Esophagus (tissue), 2 donors: ENCODE data around the gene PPP1R13L. TPM values are rescaled to one million over a fixed set of nuclear protein-coding genes. Genes with fewer than 3 reads are reported as not detected.

ENCODE experiments used
- polyA plus RNA-seq, 2 donors: library from polyadenylated mRNA; stranded (reverse); fragments of 200-250 nt; gene quantifications; one replicate each; pipeline ENCODE4 v1.2.3, GENCODE V29; 2013
- donor health status: healthy with polysubstance abuse.
- donor health status: Bipolar disorder and iron deficiency.

Gene PPP1R13L
- polyA plus RNA-seq, 2 donors, result 163 to 233 TPM

Other genes with a start within 250 kb of the PPP1R13L start
- gene NKPD1, start 244.1 kb downstream of the PPP1R13L start, polyA plus RNA-seq, result 1 to 10 TPM in 1 of 2 donors, under 1 TPM in 1; 0.61 to 1.3 TPM
- 10 to 100 TPM; 25.9 to 26.4 TPM for gene TRAPPC6A, start 226.8 kb downstream of the PPP1R13L start, polyA plus RNA-seq
- gene BLOC1S3, start 226.3 kb downstream of the PPP1R13L start, polyA plus RNA-seq, result 1 to 10 TPM; 2.2 to 3.1 TPM
- 1 to 10 TPM; 1.3 to 1.5 TPM for gene EXOC3L2, start 159.7 kb downstream of the PPP1R13L start, polyA plus RNA-seq
- 10 to 100 TPM; 11.9 to 15.9 TPM for gene MARK4, start 153.8 kb downstream of the PPP1R13L start, polyA plus RNA-seq
- under 1 TPM; 0.14 to 0.74 TPM for gene CKM, start 82.2 kb downstream of the PPP1R13L start, polyA plus RNA-seq
- gene KLC3, start 64.3 kb downstream of the PPP1R13L start, polyA plus RNA-seq, result 10 to 100 TPM; 15.0 to 24.2 TPM
- gene ERCC2, start 34.5 kb downstream of the PPP1R13L start, polyA plus RNA-seq, result 1 to 10 TPM; 6.1 to 8.8 TPM
- gene POLR1G, start 1.6 kb upstream of the PPP1R13L start, polyA plus RNA-seq, result 1 to 10 TPM; 6.3 to 6.8 TPM
- gene ERCC1, start 18.8 kb upstream of the PPP1R13L start, polyA plus RNA-seq, result 10 to 100 TPM; 33.3 to 33.4 TPM
- gene FOSB, start 62.9 kb upstream of the PPP1R13L start, polyA plus RNA-seq, result 10 to 100 TPM in 1 of 2 donors, 1 to 10 TPM in 1; 1.1 to 13.8 TPM
- gene RTN2, start 92.0 kb upstream of the PPP1R13L start, polyA plus RNA-seq, result 1 to 10 TPM; 2.4 to 5.1 TPM
- 1 to 10 TPM; 2.3 to 2.5 TPM for gene PPM1N, start 93.4 kb upstream of the PPP1R13L start, polyA plus RNA-seq
- gene VASP, start 102.4 kb upstream of the PPP1R13L start, polyA plus RNA-seq, result 10 to 100 TPM; 35.5 to 36.5 TPM
- 1 to 10 TPM; 4.0 to 4.6 TPM for gene OPA3, start 179.7 kb upstream of the PPP1R13L start, polyA plus RNA-seq
- under 1 TPM; 0.83 to 0.85 TPM for gene GPR4, start 197.1 kb upstream of the PPP1R13L start, polyA plus RNA-seq
- gene EML2, start 234.3 kb upstream of the PPP1R13L start, polyA plus RNA-seq, result 10 to 100 TPM; 55.3 to 56.5 TPM